CD4-positive, alpha-beta T cell (primary cell): ENCODE data around the gene THADA. TPM values are rescaled to one million over a fixed set of nuclear protein-coding genes. Genes with fewer than 3 reads are reported as not detected.

Source experiments
- ATAC-seq: fragments of 200-7000 bp; cut with Tn5 transposase; one replicate; pipeline ENCODE4 v1.10.0; 2022; ENCODE audit warnings: mild to moderate bottlenecking; ENCODE audit not compliant: poor library complexity
- CTCF ChIA-PET: fragments of 350-600 bp; sonication (Branson Sonifier 250); formaldehyde crosslinking; loops from one replicate; lab custom pipeline; 2021; ENCODE audit warnings: antibody characterized with exemption, inconsistent platforms; lab: Charles Lee
- POLR2A ChIA-PET: fragments of 350-600 bp; sonication (Branson Sonifier 250); formaldehyde crosslinking; loops from one replicate; lab custom pipeline; 2021; ENCODE audit warnings: antibody characterized with exemption, inconsistent platforms; lab: Charles Lee
- DNase-seq, 14 experiments: peaks; one replicate each; pipeline ENCODE4 v3.0.0-alpha.2; 2013 to 2020; ENCODE audit warnings: mixed read lengths in 2 of 14
- H3K27ac ChIP-seq, 2 donors: one replicate each; pipeline versions ENCODE4 v1.5.1 to v1.7.0; 2013; ENCODE audit warnings: low read length in 2 of 2, low read depth in 1 of 2, mild to moderate bottlenecking in 1 of 2
- H3K27me3 ChIP-seq, 2 experiments: 1 replicate in 1 of 2; 2 replicates in 1 of 2; pipeline versions ENCODE4 v1.6.1 to v1.7.0; 2013; ENCODE audit warnings: low read length in 2 of 2, control low read depth in 1 of 2, mild to moderate bottlenecking in 1 of 2, moderate library complexity in 1 of 2; ENCODE audit not compliant: insufficient read depth in 2 of 2, control insufficient read depth in 1 of 2
- H3K36me3 ChIP-seq: one replicate; pipeline ENCODE4 v1.6.1; 2013; ENCODE audit warnings: low read length, control low read depth; ENCODE audit not compliant: insufficient read depth
- H3K4me1 ChIP-seq: one replicate; pipeline ENCODE4 v1.6.1; 2013; ENCODE audit warnings: low read length, control low read depth; ENCODE audit not compliant: insufficient read depth
- H3K4me3 ChIP-seq: one replicate; pipeline ENCODE4 v1.5.1; 2013; ENCODE audit warnings: mild to moderate bottlenecking, low read length, moderate library complexity
- H3K9me3 ChIP-seq, 2 experiments: 1 replicate in 1 of 2; 2 replicates in 1 of 2; pipeline versions ENCODE4 v1.6.1 to v1.7.0; 2013; ENCODE audit warnings: low read length in 2 of 2, mild to moderate bottlenecking in 2 of 2, control low read depth in 1 of 2, moderate library complexity in 1 of 2; ENCODE audit not compliant: control insufficient read depth in 1 of 2, insufficient read depth in 1 of 2
- H3K27ac Mint-ChIP-seq: one replicate; pipeline ENCODE4 v1.8.0; 2020; ENCODE audit warnings: mixed read lengths
- H3K27me3 Mint-ChIP-seq: one replicate; pipeline ENCODE4 v1.8.0; 2021; ENCODE audit warnings: mixed read lengths
- H3K36me3 Mint-ChIP-seq: one replicate; pipeline ENCODE4 v1.8.0; 2021; ENCODE audit warnings: low read depth, mixed read lengths
- H3K4me1 Mint-ChIP-seq: one replicate; pipeline ENCODE4 v1.8.0; 2021; ENCODE audit warnings: low read depth, mixed read lengths
- H3K4me3 Mint-ChIP-seq: one replicate; pipeline ENCODE4 v1.8.0; 2020; ENCODE audit warnings: mild to moderate bottlenecking, mixed read lengths
- H3K9me3 Mint-ChIP-seq: one replicate; pipeline ENCODE4 v1.8.0; 2020; ENCODE audit warnings: mixed read lengths
- CTCF ChIP-seq: fragments of 200-600 bp; IDR thresholded peaks from one replicate; pipeline ENCODE4 v1.8.0; 2022; ENCODE audit warnings: antibody characterized with exemption, mild to moderate bottlenecking
- intact Hi-C, 2 experiments: fragments of 100-400 bp; cut with DNase I in 1 of 2; cut with micrococcal nuclease in 1 of 2; formaldehyde crosslinking; loops; one replicate each; pipeline versions ENCODE4 v1.15.1 to v1.9.0; 2023 to 2025; cut with DNase I, micrococcal nuclease
- total RNA-seq, 174 experiments: library from RNA in 2 of 174; stranded (reverse) in 2 of 174; gene quantifications; one replicate each; pipeline ENCODE4 v1.2.3 and lab custom pipeline; 2021 to 2026

THADA gene
- total RNA-seq, 2 experiments from 2014 or later = 29.3 to 32.9 TPM

GRCh38 chr2:43302961-43303494 is 292.8 kb downstream of the THADA start:
- no peaks in the 10 kb centered on the region for H3K9me3 Mint-ChIP-seq
- CTCF ChIA-PET = no interaction called here
- no peak for TF ChIP-seq CTCF
- Histone ChIP-seq H3K9me3 (no peaks in the 10 kb centered on the region), H3K27me3 (no peaks in the 10 kb centered on the region), H3K4me1 (no peaks in the 10 kb centered on the region), H3K36me3 (peaks cover 8% of the 10 kb centered on the region), H3K4me3 (no peak overlapping the region), H3K27ac (no peak overlapping the region)
- no peaks in the 10 kb centered on the region for H3K27me3 Mint-ChIP-seq
- H3K4me3 Mint-ChIP-seq = no peak overlapping the region
- intact Hi-C loops = no loop called here
- peaks cover 29% of the 10 kb centered on the region for H3K36me3 Mint-ChIP-seq
- ATAC-seq = no peak
- POLR2A ChIA-PET = no interaction called here
- peaks cover 4% of the 10 kb centered on the region for H3K4me1 Mint-ChIP-seq
- peak in 1 of 14 experiments; percentile 4 for DNase-seq
- H3K27ac Mint-ChIP-seq = no peak overlapping the region

- no peaks in the 10 kb centered on the region for H3K9me3 Mint-ChIP-seq
- CTCF ChIA-PET = no interaction called here
- H3K4me1 Mint-ChIP-seq = peaks cover 4% of the 10 kb centered on the region
- H3K27ac Mint-ChIP-seq = no peak overlapping the region
- Histone ChIP-seq H3K4me3 (no peak overlapping the region), H3K27ac (no peak overlapping the region), H3K36me3 (peaks cover 8% of the 10 kb centered on the region), H3K27me3 (no peaks in the 10 kb centered on the region), H3K4me1 (no peaks in the 10 kb centered on the region), H3K9me3 (no peaks in the 10 kb centered on the region)
- intact Hi-C loops = no loop called here
- DNase-seq (no peak), ATAC-seq (no peak)
- H3K4me3 Mint-ChIP-seq = no peak overlapping the region
- no peak for TF ChIP-seq CTCF
- POLR2A ChIA-PET = no interaction called here
- no peaks in the 10 kb centered on the region for H3K27me3 Mint-ChIP-seq
- peaks cover 25% of the 10 kb centered on the region for H3K36me3 Mint-ChIP-seq
Measured at GRCh38 chr2:43302182-43302960, 293.5 kb downstream of the THADA start.

- ChIA-PET POLR2A (no interaction called here), CTCF (no interaction called here)
- DNase-seq (no peak), ATAC-seq (no peak)
- Mint-ChIP-seq H3K9me3 (no peaks in the 10 kb centered on the region), H3K36me3 (peaks cover 25% of the 10 kb centered on the region), H3K4me1 (peaks cover 4% of the 10 kb centered on the region), H3K27me3 (no peaks in the 10 kb centered on the region), H3K27ac (no peak overlapping the region), H3K4me3 (no peak overlapping the region)
- H3K27me3 ChIP-seq = no peaks in the 10 kb centered on the region
- H3K9me3 ChIP-seq = no peaks in the 10 kb centered on the region
- no peak overlapping the region for H3K27ac ChIP-seq
- H3K36me3 ChIP-seq = no peaks in the 10 kb centered on the region
- no peak overlapping the region for H3K4me3 ChIP-seq
- no peak for TF ChIP-seq CTCF
- no peaks in the 10 kb centered on the region for H3K4me1 ChIP-seq
- intact Hi-C loops = no loop called here
Measured at GRCh38 chr2:43300781-43301583, 294.9 kb downstream of the THADA start.
